Common myeloid progenitor, CD34-positive (primary cell): Measurements from ENCODE around the gene IL4R.
"Not testable (repeated sequence)": the region's sequence is repeated elsewhere in the genome, so short reads cannot be mapped to it uniquely, and the experiment has no call there.

Experiments used
- CTCF ChIA-PET: fragments of 350-600 bp; sonication (Branson Sonifier 250); formaldehyde crosslinking; loops from one replicate; lab custom pipeline; 2021; ENCODE audit warnings: antibody characterized with exemption; lab: Charles Lee
- POLR2A ChIA-PET: fragments of 350-600 bp; sonication (Branson Sonifier 250); formaldehyde crosslinking; loops from one replicate; lab custom pipeline; 2021; ENCODE audit warnings: antibody characterized with exemption; lab: Charles Lee
- DNase-seq, 3 donors: peaks; one replicate each; pipeline versions ENCODE4 v3.0.0 to v3.0.0-alpha.2; 2013
- H3K27ac ChIP-seq, 2 experiments: 1 replicate in 1 of 2; 2 replicates in 1 of 2; pipeline ENCODE4 v1.7.0; 2013; ENCODE audit warnings: inconsistent platforms in 2 of 2, low read length in 2 of 2, mild to moderate bottlenecking in 2 of 2, low read depth in 1 of 2, moderate library complexity in 1 of 2; ENCODE audit not compliant: severe bottlenecking in 2 of 2, insufficient read depth in 1 of 2, poor library complexity in 1 of 2
- H3K27me3 ChIP-seq, 5 experiments: replicated peaks in 2 of 5; 1 replicate in 3 of 5; 2 replicates in 2 of 5; pipeline versions ENCODE4 v1.6.1 to v1.7.0; 2013; ENCODE audit warnings: low read length in 4 of 5, mild to moderate bottlenecking in 2 of 5, moderate library complexity in 2 of 5, inconsistent platforms in 1 of 5; ENCODE audit not compliant: insufficient read depth in 5 of 5, control insufficient read depth in 4 of 5
- H3K36me3 ChIP-seq, 4 experiments: 1 replicate in 2 of 4; 2 replicates in 2 of 4; pipeline versions ENCODE4 v1.6.1 to v1.7.0; 2013; ENCODE audit warnings: low read length in 3 of 4, control low read depth in 1 of 4, mild to moderate bottlenecking in 1 of 4; ENCODE audit not compliant: control insufficient read depth in 4 of 4, insufficient read depth in 4 of 4
- H3K4me1 ChIP-seq, 4 experiments: 1 replicate in 3 of 4; 2 replicates in 1 of 4; pipeline versions ENCODE4 v1.6.1 to v1.7.1; 2013; ENCODE audit warnings: low read length in 3 of 4, mild to moderate bottlenecking in 3 of 4, control low read depth in 1 of 4, inconsistent platforms in 1 of 4, moderate library complexity in 1 of 4; ENCODE audit not compliant: control insufficient read depth in 4 of 4, insufficient read depth in 4 of 4; ENCODE audit errors: control extremely low read depth in 1 of 4
- H3K4me3 ChIP-seq, 7 experiments: 1 replicate in 4 of 7; 2 replicates in 3 of 7; pipeline versions ENCODE4 v1.5.1 to v1.7.0; 2013; ENCODE audit warnings: mild to moderate bottlenecking in 7 of 7, low read length in 6 of 7, moderate library complexity in 6 of 7, inconsistent platforms in 2 of 7, low read depth in 2 of 7, control low read depth in 1 of 7; ENCODE audit not compliant: insufficient read depth in 4 of 7, control insufficient read depth in 1 of 7; ENCODE audit errors: extremely low read depth in 1 of 7
- H3K9me3 ChIP-seq, 5 experiments: 1 replicate in 4 of 5; 2 replicates in 1 of 5; pipeline versions ENCODE4 v1.6.1 to v1.7.1; 2013; ENCODE audit warnings: low read length in 4 of 5, mild to moderate bottlenecking in 2 of 5, inconsistent platforms in 1 of 5, low read depth in 1 of 5, moderate library complexity in 1 of 5; ENCODE audit not compliant: control insufficient read depth in 4 of 5, insufficient read depth in 2 of 5; ENCODE audit errors: control extremely low read depth in 1 of 5
- WGBS: methylation state at CpG from one replicate; pipeline ENCODE4 v1.1.5; 2013; ENCODE audit not compliant: insufficient coverage; 5-methylcytosine and 5-hydroxymethylcytosine counted together

The IL4R gene

DNA sequence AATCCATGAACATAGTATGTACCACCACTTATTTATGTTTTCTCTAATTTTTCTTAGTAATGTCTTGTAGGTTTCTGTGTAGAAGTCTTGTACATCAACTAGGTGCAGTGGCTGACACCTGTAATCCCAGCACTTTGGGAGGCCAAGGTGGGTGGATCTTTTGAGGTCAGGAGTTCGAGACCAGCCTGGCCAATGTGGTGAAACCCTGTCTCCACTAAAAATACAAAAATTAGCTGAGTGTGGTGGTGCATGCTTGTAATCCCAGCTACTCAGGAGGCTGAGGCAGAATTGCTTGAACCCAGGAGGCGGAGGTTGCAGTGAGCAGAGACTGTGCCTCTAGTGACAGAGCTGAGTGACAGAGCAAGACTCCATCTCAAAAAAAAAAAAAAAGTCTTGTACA is 96.2 kb downstream of the IL4R start:
- H3K9me3 ChIP-seq, H3K27ac ChIP-seq, DNase-seq, POLR2A ChIA-PET, H3K4me3 ChIP-seq, H3K36me3 ChIP-seq, H3K27me3 ChIP-seq: not testable (repeated sequence)
- CTCF ChIA-PET, result interaction anchor here (0.7 kb wide), 1 partner anchor 28 kb away, joined by 3 read pairs; no protein-coding TSS in a partner anchor
- H3K4me1 ChIP-seq, result peaks cover 0 to 24% (median 10%) of the 10 kb centered on the region in 4 experiments
- WGBS, result no CpG with 5 or more reads among the region's 2 CpGs

DNA sequence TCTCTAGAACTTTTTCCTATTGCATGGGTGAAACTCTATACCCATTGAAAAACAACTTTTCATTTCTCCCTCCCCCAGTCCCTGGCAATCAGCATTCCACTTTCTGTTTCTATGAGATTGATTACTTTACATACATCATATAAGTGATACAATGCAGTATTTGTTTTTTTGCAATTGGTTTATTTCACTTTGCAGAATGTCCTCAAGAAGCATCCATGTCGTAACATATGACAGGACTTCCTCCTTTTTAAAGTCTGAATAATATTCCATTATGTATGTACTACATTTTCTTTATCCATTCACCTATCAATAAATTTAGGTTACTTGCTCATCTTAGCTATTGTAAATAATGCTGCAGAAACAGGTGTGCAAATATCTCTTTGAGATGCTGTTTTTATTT is 97.0 kb downstream of the IL4R start:
- Histone ChIP-seq H3K27me3 (no peaks in the 10 kb centered on the region), H3K9me3 (peaks cover 0 to 5% (median 0%) of the 10 kb centered on the region in 5 experiments), H3K27ac (no peak overlapping the region), H3K4me3 (no peak overlapping the region), H3K36me3 (no peaks in the 10 kb centered on the region), H3K4me1 (peaks cover 0 to 19% (median 8%) of the 10 kb centered on the region in 4 experiments)
- ChIA-PET POLR2A (no interaction called here), CTCF (no interaction called here)
- no peak for DNase-seq
- WGBS, result no CpG with 5 or more reads among the region's 1 CpG

DNA sequence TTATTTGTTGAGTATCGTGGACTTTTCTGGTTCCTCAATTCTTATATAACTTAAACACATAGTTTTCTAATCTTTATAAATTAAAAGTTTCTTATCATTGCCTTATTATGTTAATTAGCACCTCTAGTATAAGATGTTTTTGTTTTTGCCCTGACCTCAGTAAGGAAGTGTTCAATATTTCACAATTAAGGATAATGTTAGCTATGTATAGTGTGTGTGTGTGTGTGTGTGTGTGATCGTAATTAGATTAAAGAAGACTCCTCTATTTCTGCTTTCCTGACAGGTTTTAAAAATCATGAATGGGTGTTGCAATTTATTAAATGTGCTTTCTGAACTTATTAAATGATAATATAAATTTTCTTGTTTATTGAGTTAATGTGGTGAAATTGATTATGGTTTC is 100.2 kb downstream of the IL4R start:
- ChIA-PET POLR2A (no interaction called here), CTCF (interaction anchor here (0.9 kb wide), 1 partner anchor 10 kb away, joined by 3 read pairs; no protein-coding TSS in a partner anchor)
- no CpG with 5 or more reads among the region's 2 CpGs for WGBS

More for the DNA sequence above, 100.2 kb downstream of the IL4R start:
- DNase-seq, result no peak
- peaks cover 0 to 5% (median 0%) of the 10 kb centered on the region in 5 experiments for H3K9me3 ChIP-seq
- no peaks in the 10 kb centered on the region for H3K4me1 ChIP-seq
- no peak overlapping the region for H3K4me3 ChIP-seq
- H3K27ac ChIP-seq, result no peak overlapping the region
- peaks cover 0 to 3% (median 0%) of the 10 kb centered on the region in 4 experiments for H3K36me3 ChIP-seq
- no peaks in the 10 kb centered on the region for H3K27me3 ChIP-seq
